ENCODE results near the gene PDCD1LG2.

PDCD1LG2 gene

DNA sequence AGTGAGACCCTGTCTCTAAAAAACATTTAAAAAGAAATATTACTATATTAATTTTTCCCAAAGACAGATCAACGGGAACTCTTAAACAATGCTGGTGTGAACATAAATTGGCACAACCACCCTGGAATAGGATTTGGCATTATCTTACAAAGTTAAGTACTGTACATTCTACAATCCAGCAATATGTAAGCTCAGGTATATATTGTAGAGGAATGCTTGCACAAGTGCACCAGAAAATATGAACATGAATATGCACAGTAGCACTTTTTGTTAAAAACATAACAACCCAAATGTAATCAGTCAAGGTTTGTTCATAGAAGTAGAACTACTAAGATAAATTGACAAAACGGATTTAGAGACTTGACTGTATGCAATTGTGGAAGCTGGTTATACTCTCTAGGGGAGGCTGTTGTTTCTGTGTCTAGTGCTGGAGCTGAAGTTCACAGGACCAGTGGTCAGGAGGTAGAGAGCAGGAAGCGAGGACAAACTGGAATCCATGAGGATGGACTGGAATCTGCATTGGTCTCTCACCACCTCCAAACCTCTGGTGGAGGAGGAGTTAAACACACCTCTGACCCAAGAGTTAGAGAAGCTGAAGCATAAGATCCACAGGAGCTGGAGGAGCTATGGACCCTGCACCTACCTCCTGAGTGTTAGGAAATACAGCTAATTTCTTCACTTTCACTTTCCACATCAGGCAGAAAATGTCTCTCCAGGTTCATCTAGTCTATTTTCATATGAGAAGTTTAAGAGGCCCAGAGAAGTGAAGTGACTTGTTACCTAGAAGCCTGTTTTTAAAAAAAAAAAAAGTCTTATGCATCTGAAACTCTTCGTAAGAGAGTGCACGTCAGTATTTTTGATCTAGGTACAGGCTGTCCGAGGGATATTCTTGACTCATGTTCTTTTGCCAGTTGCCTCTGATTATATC, 98.2 kb downstream of the PDCD1LG2 start:
- DNase-seq (ENCODE audit: low read depth in 3 of 3, low spot score in 1 of 3) = no peak

DNA sequence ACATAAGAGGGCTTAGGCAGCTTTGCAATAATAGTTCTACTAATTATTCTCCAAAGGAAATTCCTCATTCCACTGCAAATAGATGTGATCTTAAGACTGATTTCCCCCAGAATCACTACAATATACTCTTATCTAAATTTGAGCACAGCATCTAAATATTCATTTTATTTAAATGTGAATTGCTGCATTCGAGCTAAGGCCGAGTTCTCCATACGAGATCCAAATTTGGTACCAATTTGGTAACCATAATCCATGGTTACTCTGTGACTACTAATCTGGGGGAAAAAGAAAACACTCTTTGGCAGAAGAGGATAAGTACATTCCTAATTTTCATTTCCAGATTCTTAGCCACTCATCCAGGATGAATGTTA, 98.9 kb downstream of the PDCD1LG2 start:
- DNase-seq (ENCODE audit: low read depth in 3 of 3, low spot score in 1 of 3) = no peak

DNA sequence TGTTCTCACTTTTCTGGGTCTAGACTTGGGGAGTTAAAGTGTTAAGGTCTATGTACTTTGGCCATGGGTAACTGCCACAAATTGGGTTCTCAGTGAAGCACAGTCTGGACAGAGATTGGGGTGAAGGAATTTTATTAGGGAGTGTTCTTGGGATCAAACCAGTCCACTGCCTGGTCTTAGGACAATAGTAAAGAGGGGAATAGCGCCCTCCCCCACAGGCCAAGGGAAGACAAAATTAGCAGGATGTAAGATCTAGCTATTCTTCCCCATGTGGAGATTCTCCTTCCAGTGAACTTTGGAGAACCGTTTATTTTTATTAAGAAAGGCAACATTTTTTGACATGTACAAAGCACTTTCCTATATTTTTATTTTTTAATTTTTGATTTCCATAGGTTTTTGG, 100.2 kb downstream of the PDCD1LG2 start:
- DNase-seq (ENCODE audit: low read depth in 3 of 3, low spot score in 1 of 3) = no peak

DNA sequence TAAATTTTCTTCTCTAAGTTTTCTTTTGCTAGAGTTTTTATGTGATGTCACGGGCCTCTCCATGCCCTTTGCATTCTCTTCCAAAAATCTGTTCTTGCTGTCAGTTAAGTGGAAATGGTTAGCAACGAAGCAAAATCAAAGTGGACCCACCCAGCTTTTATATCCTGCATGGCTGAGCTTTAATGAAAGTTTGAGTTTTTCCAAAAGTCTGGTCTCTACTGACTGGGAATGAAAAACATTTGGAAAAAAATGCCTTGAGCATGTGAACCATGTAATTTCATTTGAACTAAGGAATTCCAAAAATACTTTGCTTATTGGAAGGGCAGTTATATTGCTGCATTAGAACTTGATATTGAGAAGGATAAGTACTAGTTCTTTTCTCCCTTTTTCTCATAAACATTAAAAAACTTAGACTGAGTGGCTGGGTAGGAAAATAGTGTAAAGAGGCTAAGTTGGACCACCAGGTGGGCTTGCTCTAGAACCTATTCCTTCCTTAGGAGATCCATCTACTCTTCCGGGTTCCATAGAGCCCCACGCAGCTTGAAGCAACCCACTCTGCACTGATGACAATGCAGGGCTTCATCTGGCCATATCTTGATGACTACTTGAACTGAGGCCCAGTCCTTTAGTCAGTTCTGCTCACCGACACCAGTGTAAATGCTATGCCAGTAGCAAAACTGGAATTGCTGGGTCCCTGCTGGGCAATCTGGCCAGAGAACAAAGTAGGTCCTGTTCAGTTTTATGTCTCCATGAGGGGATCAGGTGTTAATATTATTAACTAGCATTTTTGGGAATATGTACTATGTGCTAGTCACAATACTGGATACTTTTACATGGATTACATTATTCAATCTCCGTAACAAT, 101.2 kb downstream of the PDCD1LG2 start:
- DNase-seq (ENCODE audit: low read depth in 3 of 3, low spot score in 1 of 3) = no peak

DNA sequence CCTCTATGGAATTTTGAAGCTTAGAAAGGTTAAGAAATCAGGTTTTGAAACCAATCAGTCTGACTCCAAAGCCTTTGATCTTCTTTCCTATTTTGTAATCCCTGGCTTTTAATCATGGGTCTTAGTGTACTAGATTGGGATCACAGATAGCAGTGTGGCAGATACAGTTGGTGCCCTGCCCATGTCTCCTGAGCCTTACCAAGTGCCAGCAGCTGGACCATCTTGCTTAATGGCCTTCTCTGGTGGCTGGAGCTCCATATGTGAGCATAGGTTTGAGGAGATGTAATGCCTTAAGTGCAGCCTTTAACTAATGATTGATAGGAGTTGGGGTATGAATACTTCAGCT, 101.8 kb downstream of the PDCD1LG2 start:
- DNase-seq (ENCODE audit: low read depth in 3 of 3, low spot score in 1 of 3) = no peak

DNA sequence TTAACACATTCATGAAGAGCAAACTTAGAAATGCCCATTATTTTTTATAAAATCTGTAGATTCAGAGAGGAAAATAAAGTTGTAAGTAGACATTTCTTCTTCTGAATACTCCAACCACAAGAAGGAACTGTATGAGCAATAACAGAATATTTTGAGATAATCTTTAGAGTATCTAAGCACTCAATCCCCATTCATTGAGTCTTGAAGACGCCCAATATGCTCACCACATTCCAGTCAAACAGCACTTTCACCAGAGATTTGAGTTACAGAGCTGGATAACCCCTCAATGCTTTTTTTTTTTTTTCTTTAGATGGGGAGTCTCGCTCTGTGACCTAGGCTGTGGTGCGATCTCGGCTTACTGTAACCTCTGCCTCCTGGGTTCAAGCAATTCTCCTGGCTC, 103.9 kb downstream of the PDCD1LG2 start:
- DNase-seq (ENCODE audit: low read depth in 3 of 3, low spot score in 1 of 3) = no peak

DNA sequence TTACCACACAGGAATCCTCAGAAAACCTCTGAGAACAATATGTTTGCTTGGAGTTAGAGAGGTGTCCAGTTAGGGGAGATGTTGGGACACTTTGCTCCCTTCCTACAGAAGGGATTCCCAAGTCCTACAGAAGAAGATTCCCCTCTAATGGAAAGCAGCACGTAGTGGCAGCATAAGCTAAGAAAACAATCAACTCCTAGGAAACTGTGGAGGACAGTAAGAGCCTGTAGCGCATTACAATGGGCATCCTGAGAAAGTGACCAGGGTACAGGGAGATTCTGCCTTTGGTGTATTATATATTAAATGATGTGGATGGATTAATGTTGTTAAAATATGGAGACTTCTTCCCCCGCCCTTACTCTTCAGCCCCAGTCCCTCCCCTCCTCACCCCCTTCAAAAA, 104.7 kb downstream of the PDCD1LG2 start:
- DNase-seq (ENCODE audit: low read depth in 3 of 3, low spot score in 1 of 3) = no peak

DNA sequence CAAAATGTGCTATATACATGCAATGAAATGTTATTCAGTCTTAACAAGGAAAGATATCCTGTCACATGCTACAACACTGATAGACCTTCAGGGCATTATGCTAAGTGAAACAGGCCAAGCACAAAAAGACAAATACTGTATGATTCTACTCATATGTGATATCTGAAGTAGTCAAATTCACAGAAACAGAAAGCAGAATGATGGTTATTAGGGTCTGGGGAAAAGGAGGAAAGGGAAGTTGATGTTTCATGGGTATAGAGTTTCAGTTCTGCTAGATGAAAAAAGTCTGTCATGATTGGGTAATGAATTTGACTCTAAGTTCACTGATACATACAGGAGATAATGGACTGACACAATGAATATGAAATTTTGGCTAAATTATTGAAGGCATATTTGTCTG, 107.4 kb downstream of the PDCD1LG2 start:
- DNase-seq (ENCODE audit: low read depth in 3 of 3, low spot score in 1 of 3) = no peak

DNA sequence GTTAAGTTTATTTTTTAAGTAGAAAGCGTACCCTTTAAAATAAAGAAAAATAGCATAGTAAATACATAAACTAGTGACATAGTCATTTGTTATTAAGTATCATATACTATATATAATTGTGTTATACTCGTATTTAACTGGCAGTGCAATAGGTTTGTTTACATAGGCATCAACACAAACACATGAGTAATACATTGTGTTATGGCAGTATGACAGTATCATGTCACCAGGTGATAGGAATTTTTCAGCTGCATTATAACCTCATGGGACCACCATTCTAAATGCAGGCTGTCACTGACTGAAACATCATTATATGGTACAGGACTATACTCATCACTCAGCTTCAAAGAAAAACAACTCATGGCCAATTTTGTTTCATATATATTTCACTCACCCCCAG, 110.2 kb downstream of the PDCD1LG2 start:
- no peak for DNase-seq (ENCODE audit: low read depth in 3 of 3, low spot score in 1 of 3)

Data from stimulated activated CD4-positive, alpha-beta T cell treated with anti-CD3 and anti-CD28 coated beads, TNF-alpha, amount 100 ng/mL, for 1 hour (primary cell).